SHP77 (cell line): ENCODE data around the gene LOXL1.

ENCODE experiments used
- DNase-seq, 2 experiments: peaks; one replicate each; lab custom pipeline; 2025; lab: John Stamatoyannopoulos, UW

Gene LOXL1, protein sequence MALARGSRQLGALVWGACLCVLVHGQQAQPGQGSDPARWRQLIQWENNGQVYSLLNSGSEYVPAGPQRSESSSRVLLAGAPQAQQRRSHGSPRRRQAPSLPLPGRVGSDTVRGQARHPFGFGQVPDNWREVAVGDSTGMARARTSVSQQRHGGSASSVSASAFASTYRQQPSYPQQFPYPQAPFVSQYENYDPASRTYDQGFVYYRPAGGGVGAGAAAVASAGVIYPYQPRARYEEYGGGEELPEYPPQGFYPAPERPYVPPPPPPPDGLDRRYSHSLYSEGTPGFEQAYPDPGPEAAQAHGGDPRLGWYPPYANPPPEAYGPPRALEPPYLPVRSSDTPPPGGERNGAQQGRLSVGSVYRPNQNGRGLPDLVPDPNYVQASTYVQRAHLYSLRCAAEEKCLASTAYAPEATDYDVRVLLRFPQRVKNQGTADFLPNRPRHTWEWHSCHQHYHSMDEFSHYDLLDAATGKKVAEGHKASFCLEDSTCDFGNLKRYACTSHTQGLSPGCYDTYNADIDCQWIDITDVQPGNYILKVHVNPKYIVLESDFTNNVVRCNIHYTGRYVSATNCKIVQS

DNA sequence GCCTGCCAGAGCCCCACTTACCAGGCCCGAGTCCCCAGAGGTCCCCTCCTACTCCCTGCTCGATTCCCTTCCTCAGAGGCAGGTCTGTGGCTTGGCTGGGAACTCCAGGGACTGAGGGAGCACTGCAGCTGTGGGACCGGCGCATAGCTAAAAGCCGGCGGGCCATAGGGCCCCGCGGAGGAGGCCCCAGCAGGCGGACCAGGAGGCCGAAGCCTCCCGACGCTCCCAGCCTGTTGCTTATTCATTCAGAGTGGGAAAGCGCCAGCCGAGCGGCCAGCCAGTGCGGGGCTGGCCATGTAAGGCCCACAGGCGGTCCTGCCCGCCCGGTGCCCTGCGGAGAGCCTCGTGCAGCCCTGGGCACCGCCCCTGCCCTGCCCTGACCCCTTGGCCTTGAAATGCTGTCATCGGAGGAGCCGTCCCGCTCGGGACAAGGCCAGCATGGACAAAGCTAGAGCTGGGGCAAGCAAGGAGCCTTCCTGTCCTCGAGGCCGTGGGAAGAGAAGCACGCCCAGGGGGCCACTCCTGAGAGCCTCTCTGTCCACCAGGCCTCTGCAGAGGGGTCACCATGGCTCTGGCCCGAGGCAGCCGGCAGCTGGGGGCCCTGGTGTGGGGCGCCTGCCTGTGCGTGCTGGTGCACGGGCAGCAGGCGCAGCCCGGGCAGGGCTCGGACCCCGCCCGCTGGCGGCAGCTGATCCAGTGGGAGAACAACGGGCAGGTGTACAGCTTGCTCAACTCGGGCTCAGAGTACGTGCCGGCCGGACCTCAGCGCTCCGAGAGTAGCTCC, at the start of gene LOXL1:
Gene LOXL1 (plus strand): TSS at position 244 of the 784 bp plus-strand sequence. CDS start 322 bp downstream, at position 566.
- DNase-seq, result peak; percentile 29 to 52

DNA sequence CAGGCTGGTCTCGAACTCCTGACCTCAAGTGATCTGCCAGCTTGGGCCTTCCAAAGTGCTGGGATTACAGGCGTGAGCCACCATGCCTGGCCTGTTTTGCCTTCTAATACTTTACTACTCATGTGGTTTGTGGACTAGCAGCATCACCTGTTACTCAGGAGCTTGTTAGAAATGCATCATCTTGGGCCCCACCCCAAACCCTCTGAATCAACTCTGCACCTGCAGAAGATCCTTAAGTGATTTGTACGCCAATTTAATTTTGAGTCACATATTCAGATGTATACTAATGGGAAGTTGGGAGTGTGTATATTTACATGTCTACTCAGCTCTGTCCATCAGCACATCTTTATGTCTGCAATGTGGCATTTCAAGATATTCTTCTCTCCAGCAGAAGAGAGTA, 46.8 kb upstream of the LOXL1 start:
- DNase-seq, result no peak

DNA sequence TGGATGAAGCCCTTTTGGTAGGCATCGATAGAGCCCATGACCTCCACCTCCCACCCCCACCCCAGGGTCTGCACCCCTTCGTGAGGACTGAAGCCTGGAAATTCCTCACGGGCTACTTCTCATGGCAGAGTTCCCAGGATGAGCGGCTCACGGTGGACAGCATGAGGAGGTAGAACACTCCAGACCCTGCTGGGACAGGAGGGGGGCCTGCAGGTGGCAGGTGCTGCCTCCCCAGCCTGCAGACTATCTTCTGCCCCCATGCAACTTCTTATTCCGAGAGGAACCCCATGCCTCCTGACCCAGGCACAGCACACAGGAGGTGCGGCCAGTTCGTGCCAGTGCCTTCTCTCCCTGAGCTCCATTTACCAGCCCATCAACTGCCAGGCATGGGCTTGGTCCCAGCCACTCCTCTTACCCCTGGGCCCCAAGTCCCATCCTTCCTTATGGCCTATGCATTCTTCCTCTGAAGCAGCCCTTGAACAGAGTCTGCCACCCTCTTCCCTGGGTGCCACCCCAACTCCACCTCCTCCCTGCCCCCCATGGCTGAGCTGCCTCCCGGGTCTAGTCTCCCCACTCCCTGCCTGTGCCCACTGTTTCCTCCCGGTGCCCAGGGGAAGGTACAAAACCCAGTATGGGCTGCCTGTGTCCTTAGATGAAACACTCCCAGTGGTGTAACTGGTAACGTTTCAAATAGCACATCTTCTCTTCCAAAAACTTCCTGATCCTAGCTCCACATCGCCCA, 44.5 kb upstream of the LOXL1 start:
- DNase-seq, result no peak

DNA sequence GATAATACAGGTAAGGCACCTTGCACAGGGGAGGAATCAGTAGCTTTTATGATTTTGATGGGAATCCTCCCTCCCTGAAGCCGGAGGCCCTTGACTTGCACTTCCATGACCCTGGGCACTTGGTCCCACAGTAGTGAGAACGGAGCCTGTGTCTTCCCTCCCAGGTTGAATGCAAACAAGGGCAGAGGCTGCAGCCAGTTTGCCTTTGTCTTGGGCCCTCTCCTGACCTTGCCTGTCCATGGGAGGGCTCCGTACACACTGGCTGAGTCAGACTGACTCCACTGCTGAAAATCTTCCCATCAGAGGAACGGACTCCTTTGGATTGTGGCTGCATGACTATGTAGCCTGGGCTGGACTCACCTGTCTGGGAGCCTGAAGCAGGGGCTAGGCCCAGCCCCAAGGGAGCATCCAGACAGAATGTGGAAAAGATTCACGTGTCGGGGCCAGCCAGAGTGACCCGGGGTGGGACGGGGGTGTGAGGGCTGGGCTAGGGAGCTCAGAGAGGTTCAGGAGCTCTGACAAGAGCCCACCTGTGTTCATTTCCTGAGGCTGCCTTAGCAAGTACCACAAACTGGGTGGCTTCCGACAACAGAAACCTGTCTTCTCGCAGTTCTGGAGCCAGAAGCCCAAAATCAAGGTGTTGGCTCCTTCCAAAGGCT, 43.4 kb upstream of the LOXL1 start:
- DNase-seq, result no peak

DNA sequence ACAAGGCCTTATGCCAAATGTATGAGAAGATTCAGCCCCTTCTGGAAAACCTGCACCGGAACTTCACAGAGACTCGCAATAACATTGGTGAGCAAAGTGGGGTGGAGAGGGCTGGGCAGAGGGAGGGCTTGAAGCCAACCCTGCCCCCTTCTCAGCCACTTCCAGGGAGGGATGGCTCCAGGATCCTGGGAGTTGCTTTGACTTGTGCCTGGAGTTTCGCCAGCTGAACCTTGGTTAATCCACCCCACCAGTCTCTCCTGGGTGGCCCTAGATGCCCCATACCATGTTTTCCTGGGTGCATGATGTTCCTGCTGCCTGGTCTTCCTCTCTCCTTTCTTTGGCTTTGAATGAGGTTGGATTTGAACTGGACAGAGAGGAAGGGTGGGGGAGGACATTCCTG, 42.1 kb upstream of the LOXL1 start:
- no peak for DNase-seq

DNA sequence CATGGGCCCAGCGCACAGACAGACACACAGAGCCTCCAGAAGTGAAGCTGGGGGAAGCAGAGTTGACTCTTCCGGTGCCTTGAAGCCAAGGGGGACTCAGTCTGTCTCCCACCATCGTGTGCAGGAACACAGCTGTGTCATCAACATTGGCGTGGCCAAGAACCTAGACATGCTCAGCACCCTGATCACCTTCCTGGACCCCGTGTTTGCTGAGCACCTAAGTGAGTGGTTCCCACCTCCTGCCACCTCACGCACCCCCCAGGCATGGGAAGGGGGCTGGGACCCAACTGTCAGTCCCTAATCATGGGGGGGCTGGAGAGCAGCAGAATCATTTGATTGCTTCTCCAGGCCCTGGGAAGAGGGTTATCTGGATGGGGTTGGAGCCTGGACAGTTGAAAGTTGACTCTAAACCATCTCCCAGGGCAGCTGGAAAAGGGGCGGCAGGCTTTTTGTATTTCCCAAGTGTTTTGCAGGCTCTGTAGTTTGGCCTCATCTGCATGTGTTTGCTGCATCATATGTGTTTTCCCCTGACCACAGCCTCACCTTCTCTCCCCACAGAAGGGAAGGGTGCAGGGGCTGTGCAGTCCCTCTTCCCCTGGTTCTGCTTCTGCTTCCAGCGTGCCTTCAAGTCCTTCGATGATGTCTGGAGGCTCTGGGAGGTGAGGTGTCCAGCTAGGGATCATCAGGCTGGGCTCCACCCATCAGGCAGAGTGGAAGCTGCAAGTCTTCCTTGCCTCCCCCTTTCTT, 40.1 kb upstream of the LOXL1 start:
- DNase-seq, result no peak

DNA sequence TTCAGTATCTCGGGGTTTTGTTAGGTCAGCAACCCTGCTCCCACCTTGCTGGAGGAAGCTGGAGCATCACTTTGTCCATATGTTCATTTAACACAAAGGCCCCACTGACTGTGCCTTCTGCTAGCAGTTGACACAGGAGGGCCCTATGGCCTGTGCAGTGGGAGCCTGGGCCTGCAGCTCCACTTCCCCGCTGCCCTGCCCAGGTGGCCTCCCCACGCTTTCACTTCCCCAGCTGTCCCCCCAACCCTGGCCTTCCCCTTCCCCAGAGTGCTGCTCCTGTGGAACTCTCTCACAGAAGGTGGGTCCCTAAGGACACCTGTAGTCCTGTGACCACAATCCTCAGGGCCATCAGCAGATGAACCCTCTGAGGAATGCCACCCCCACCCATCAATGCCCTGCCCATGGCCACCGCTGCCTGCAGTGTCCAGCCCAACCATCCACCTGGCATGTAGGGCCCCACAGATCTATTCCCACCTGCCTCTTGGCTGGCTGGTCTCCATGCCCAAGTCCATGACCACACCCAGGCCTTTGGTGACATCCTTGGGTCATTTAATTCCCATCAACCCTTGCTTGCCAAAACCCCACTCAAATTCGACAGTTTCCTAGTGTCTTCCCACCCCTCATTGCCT, 39.4 kb upstream of the LOXL1 start:
- no peak for DNase-seq

DNA sequence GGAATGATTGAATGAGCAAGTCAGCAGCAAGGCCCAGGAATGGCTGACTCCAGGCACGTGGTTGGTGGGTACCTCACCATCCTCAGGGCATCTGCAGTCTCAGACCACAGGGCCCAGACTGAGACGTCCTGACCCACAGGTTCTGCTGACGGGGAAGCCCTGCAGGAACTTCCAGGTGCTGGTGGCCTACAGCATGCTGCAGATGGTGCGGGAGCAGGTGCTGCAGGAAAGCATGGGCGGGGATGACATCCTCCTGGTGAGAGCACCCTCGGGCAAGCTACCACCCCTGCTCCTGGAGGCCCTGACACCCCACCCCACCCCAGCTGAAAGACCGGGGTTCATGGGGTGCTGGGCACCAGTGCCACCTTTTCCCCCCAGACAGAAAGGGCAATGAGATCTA, 38.8 kb upstream of the LOXL1 start:
- no peak for DNase-seq

DNA sequence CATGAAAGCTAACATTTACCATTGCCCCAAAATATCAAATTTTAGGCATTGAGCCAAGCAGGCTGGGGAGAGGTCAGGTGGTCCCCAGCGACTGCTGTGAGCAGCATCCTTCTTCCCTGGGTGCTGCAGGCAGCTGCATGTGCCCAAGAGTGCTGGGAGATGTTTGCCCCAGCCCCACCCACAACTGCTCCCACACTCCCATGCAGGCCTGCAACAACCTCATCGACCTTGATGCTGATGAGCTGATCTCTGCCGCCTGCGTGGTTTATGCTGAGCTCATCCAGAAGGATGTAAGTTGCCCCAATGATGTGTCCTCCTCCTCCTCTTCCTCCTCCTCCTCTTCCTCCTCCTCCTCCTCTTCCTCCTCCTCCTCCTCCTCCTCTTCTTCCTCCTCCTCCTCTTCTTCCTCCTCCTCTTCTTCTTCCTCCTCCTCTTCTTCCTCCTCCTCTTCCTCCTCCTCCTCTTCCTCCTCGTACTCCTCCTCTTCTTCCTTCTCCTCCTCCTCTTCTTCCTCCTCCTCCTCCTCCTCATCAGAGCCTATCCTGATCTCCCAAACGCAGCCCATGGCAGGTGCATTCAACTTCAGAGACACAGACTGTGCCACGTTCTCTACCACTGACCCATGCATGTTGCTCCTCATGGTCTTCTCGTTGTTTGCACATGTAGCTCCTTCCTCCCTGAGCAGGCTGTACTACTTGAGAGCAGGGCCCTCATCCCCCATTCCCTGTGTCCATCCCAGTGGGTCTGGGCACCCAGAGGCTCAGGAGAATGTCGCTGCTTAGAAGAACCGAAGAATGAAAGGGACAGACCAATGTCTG, 37.8 kb upstream of the LOXL1 start:
- DNase-seq, result no peak

DNA sequence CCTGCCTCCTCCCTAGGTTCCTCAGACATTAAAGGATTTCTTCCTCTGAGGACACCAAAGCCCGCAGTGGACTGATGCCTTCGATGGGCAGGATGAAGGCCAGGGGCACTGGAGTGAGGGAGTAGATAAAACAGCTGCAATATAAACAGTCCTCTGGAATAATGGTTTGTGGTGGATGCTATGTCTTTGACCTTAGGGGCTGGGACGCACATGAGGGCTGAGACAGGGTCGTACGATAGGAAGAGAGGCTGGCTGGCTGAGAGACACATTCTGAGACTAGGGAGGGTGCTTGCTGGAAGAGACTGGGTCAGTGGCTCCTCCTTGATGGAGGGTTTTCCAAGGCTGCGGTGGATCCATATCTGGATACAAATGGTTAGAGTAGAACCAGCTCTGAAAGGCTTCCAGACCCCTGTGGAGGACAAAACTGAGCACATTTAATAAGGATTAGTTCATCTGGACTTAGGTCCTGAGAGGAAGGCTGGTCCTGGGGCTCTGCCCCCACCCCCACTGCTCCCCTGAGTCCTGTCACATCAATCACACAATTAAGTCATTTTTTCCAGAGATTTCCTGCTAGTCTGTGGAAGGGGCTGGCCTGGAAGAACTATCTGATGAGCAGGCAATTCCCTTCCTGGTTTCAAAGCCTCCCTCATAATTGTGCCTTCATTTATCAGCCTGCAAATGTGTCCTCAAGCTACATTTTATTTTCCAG, 37.1 kb upstream of the LOXL1 start:
- DNase-seq, result no peak

DNA sequence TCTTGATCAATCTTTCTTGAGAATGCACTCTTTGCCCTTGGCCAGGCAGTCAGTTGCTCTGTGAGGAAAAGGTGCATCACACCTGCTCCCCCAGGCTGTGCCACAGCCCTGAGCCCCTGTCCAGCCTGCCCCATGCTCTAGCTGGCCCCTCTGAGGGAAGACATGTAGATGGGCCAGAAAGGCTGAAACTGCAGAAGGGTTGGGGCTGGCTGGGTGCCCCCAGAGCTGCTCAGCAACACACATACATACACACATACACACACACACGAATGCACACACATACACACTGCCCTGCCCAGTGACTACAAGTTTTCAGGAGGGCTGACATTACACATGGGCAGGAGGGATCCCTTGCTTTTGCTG, 36.5 kb upstream of the LOXL1 start:
- DNase-seq, result no peak

DNA sequence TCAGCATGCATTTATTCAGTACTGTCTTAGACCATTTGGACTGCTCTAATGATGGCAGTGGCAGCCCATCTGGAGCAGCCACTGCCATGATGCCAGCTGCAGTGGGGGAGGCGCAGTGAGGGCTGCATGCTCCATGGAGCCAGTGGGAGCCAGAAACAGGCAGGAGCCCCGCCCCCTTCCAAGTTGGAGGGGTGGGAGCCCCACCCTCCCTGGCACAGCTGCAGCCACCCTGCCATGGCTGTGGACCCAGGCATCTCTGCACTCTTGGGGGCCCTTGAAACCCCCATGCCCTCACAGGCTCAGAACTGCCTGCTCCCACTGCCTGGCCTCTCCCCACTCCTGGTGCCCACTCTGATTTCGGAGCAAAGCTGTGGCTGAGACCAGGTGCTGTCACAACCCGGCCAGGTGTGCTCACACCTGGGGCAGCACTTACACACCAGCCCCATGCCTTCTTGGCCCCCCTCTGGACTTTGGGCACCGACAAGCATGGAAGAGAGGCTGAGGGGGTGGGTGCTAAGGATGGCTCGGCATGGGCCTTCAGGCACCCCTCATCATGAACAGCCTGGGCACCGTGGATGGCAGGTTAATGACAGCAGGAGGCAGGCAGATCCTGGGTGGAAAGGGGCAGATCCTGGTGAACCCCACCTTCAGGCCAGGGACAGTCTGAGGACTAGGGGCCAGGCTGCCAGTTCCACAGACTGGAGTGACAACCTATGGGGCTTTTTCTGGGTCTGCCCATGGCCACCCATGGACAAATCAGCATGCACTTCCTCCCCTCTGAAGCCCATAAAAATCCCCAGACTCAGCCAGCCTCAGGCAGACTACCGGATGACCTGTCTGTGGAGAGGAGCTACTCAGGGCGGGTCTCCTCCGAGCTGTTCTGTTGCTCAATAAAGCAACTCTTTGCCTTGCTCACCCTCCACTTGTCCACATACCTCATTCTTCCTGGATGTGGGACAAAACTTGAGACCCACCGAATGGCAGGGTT, 34.6 kb upstream of the LOXL1 start:
- DNase-seq, result no peak

DNA sequence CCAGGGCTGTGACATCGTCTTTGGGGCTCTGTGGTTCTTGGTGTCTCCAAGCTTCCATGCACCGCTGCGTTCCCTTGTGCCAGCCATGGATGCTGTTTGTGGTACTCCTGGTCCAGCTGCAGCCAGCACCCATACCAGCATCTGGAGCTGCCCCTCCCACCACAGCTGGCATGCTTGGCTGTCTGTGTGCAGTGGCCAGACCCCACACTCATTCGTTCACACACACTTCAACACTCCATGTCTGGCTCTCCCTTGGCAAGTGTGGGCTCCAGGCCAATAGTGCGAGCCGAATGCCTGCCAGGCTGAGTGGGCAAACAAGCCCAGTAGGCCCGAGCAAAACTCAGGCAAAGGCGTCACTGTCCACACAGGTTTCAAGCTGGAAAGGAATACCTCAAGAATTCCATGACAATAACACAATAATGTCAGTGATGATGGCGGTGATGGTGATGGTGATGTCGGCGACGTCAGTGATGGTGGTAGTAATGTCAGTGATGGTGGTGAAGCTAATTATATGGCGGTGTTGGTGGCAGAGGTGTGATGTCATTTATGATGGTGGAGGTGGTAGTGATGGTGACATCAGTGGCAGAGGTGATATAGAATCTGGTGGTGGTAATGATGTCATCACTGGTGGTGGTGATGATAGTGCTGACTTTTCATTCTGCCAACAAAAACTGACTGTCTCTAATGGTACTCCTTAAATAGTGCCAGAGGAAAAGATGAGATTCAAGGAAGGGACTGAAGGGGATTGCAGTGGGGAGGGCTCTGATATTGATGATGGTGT, 33.6 kb upstream of the LOXL1 start:
- DNase-seq, result no peak

DNA sequence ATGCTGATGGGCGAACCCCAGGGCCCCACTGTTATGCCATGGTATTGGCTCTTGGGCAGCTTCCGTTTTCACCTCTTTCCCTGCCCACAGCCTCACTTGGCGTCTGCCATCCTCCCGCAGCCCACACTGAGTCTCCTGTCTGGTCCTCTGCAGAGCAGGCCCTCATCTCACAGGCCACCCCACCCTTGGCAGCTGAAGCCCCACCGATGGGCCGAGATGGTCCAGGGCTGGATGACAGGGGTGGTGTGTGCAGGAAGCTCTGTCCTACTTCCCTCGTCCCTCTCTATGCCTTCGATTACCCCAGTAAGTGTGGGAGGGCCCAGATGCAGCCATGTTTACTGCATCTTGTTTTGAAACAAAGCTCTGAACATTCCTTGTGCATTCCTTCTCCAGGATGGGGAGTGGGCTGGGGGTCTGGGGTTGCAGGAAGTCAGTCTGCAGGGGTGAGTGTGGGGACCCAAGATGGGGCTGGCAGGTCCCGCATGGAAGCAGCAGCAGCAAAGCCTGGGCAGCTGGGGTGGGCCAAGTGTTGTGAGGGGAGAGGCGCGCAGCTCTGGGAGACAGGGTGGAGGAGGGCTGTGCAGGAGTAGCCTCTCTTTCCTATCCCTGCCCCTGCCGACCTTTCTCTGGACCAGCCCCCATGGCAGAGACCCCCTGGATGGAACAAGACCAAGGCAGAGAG, 32.0 kb upstream of the LOXL1 start:
- DNase-seq, result no peak

DNA sequence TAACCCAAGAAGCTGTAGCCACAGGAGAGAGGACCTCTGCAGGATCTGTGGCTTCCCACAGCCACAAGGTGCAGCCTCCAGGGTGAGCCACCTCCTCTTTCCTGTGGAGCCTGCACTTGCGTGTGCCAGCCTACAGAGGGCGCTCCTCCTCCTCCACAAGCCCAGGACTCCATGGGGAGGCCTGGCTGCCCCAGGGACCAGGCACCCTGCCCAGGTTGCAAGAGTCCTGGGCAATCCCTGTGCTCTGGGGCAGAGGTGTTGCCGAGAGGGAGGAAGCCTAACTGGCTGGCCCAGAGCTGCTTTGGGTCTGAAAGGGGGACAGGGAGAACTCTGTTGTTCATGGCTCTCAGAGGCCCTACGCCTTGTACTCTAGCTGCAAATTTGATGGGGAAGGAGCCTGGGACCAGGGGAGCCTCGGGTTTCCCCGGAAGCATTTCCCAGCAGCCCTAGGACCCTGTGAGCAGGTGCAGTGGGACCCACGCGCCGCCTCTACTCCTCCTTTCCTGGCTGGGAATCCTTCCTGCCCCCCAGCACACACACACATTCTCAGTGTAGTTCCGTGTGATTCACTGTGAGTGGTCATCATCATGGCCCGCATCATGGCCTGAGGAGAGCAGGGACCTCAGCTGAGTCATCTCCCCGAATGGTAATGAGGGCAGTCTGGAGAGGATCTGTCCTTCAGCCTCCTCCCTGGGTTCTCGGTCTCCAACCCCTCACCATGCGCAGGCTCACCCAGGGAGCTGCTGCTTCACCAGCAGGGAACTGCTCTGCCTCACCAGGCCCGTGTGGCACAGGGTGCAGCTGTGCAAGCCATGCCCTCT, 28.6 kb upstream of the LOXL1 start:
- peak; percentile 29 to 53 for DNase-seq
